ENCODE measurements around the gene FIGNL2. TPM values are rescaled to one million over a fixed set of nuclear protein-coding genes. Genes with fewer than 3 reads are reported as not detected.

Gene FIGNL2, protein sequence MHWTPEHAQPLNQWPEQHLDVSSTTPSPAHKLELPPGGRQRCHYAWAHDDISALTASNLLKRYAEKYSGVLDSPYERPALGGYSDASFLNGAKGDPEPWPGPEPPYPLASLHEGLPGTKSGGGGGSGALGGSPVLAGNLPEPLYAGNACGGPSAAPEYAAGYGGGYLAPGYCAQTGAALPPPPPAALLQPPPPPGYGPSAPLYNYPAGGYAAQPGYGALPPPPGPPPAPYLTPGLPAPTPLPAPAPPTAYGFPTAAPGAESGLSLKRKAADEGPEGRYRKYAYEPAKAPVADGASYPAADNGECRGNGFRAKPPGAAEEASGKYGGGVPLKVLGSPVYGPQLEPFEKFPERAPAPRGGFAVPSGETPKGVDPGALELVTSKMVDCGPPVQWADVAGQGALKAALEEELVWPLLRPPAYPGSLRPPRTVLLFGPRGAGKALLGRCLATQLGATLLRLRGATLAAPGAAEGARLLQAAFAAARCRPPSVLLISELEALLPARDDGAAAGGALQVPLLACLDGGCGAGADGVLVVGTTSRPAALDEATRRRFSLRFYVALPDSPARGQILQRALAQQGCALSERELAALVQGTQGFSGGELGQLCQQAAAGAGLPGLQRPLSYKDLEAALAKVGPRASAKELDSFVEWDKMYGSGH
- 0.32 and 0.76 TPM in 2 replicates for total RNA-seq (2014; rRNA removed; shearing (Covaris generic))
- polyA plus RNA-seq (2016; fragmentation: Nextera tagmentation; extraction: Ambion mirVana): 0.13 and 0.23 TPM in 2 replicates

DNA sequence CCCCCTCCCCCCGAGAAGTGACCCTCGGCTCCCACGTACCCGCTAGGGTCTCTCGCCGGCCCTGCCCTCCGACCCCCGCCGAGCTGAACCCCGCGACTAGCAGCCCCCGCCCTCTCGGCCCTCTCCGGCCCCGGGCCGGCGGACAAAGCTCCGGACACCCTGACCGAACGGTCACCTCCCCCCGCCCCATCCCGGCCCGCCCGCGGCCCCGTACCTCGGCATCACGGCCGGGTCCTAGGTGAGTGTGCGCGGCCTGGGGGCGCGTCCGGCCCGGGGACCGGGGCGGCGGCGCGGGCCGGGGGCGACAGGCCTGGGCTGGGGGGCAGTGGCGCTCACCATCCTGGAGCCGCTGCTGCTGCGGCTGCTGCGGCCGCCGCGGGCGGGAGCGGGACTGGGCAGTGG lies at the start of gene FIGNL2:
FIGNL2 (minus strand) TSS at position 393 of the 402 bp plus-strand sequence. CDS start 26,305 bp downstream, outside the sequence.
- no peak for DNase-seq
- Histone ChIP-seq H3K4me3 (peak within 1 kb of the TSS; percentile 42; the same call in 1 of the 2 replicates), H3K9ac (no peak within 1 kb of the TSS), H3K27me3 (replicated peaks; ENCODE audit: insufficient read depth) (peaks cover 48% of the 10 kb centered on the region), H4K20me1 (ENCODE audit: insufficient read depth) (no peaks in the 10 kb centered on the region), H3K4me1 (ENCODE audit: insufficient read depth) (no peaks in the 10 kb centered on the region; the same call in 1 of the 2 replicates), H3K9me3 (ENCODE audit: low read depth) (no peaks in the 10 kb centered on the region), H2AFZ (peak within 1 kb of the TSS; percentile 49; the same call in 1 of the 2 replicates), H3K36me3 (ENCODE audit: low read depth) (no peaks in the 10 kb centered on the region), H3K9me2 (ENCODE audit: insufficient read depth) (no peaks in the 10 kb centered on the region), H3F3A (ENCODE audit: insufficient read depth) (no peaks in the 10 kb centered on the region), H3K4me2 (ENCODE audit: unreplicated experiment) (peak within 1 kb of the TSS; percentile 22), H3K27ac (no peak within 1 kb of the TSS), H3K79me2 (ENCODE audit: insufficient read depth) (no peaks in the 10 kb centered on the region)
- WGBS, 2 experiments (ENCODE audit: low coverage in 1 of 2, low lambda C conversion rate in 2 of 2, missing lambda C conversion rate in 2 of 2): 3% methylated on average over 40 of the region's 51 CpGs; no CpG with 5 or more reads in 1 of the 2 experiments
- TF ChIP-seq EZH2phosphoT487 (IDR thresholded peaks at IDR 0.05; ENCODE audit: insufficient read depth, low read depth) (no peak), EZH2 (IDR thresholded peaks at IDR 0.05; ENCODE audit: insufficient read depth, poor library complexity, severe bottlenecking) (peak; percentile 39)
- in situ Hi-C loops (cut with MboI): no loop called here

DNA sequence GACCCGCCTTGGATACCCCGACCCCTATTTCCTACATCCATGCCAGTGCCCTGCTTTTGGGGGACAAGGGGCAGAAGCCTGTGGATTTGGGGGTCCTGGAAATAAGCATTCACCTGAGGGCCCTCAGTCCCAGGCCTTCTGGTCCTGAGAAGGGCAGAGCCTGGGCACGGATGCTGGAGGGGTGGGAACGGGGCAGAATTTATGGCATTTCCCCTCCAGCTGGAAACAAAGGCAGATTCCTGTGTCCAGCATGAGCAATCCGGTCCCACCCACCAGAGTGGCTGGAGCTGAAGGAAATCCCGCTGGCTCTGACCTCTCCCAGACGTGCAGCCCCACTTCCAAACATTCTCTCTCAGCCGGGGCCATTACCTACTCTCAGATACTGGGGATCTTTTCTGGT lies 48.7 kb upstream of the FIGNL2 start:
- peak overlapping the region; percentile 9; the same call in 1 of the 2 replicates for H3K27ac ChIP-seq
- H3K9ac ChIP-seq: no peak overlapping the region
- DNase-seq: peak; percentile 60
- no peak overlapping the region for H3K4me3 ChIP-seq
- TF ChIP-seq EZH2 (IDR thresholded peaks at IDR 0.05; ENCODE audit: insufficient read depth, poor library complexity, severe bottlenecking) (no peak), EZH2phosphoT487 (IDR thresholded peaks at IDR 0.05; ENCODE audit: insufficient read depth, low read depth) (no peak)
- no peaks in the 10 kb centered on the region for H3K9me3 ChIP-seq (ENCODE audit: low read depth)
- peak overlapping the region; percentile 62 for H3K4me2 ChIP-seq (ENCODE audit: unreplicated experiment)
- no peaks in the 10 kb centered on the region for H3K36me3 ChIP-seq (ENCODE audit: low read depth)
- peak overlapping the region; percentile 68 for H2AFZ ChIP-seq
- H3K9me2 ChIP-seq (ENCODE audit: insufficient read depth): no peaks in the 10 kb centered on the region
- no peaks in the 10 kb centered on the region for H3K79me2 ChIP-seq (ENCODE audit: insufficient read depth)
- WGBS, 2 experiments (ENCODE audit: low coverage in 1 of 2, low lambda C conversion rate in 2 of 2, missing lambda C conversion rate in 2 of 2): 33 to 36% methylated on average over 8 of the region's 8 CpGs
- no peaks in the 10 kb centered on the region for H4K20me1 ChIP-seq (ENCODE audit: insufficient read depth)
- H3F3A ChIP-seq (ENCODE audit: insufficient read depth): no peaks in the 10 kb centered on the region
- H3K27me3 ChIP-seq (replicated peaks; ENCODE audit: insufficient read depth): no peaks in the 10 kb centered on the region
- in situ Hi-C loops (cut with MboI): no loop called here
- H3K4me1 ChIP-seq (ENCODE audit: insufficient read depth): peaks cover 23% of the 10 kb centered on the region

- no peak for DNase-seq
- TF ChIP-seq EZH2 (IDR thresholded peaks at IDR 0.05; ENCODE audit: insufficient read depth, poor library complexity, severe bottlenecking) (no peak), EZH2phosphoT487 (IDR thresholded peaks at IDR 0.05; ENCODE audit: insufficient read depth, low read depth) (no peak)
Observed at GRCh38 chr12:51896236-51896635, 47.7 kb upstream of the FIGNL2 start.

GRCh38 chr12:51895378-51896135 lies 47.0 kb upstream of the FIGNL2 start:
- Histone ChIP-seq H4K20me1 (ENCODE audit: insufficient read depth) (no peaks in the 10 kb centered on the region), H3K9me3 (ENCODE audit: low read depth) (no peaks in the 10 kb centered on the region), H3F3A (ENCODE audit: insufficient read depth) (no peaks in the 10 kb centered on the region), H3K9ac (no peak overlapping the region), H3K27me3 (replicated peaks; ENCODE audit: insufficient read depth) (no peaks in the 10 kb centered on the region), H3K36me3 (ENCODE audit: low read depth) (no peaks in the 10 kb centered on the region), H2AFZ (peak overlapping the region; percentile 69), H3K4me2 (ENCODE audit: unreplicated experiment) (peak overlapping the region; percentile 25), H3K4me1 (ENCODE audit: insufficient read depth) (peaks cover 23% of the 10 kb centered on the region), H3K27ac (peak overlapping the region; percentile 33; the same call in 1 of the 2 replicates), H3K79me2 (ENCODE audit: insufficient read depth) (no peaks in the 10 kb centered on the region), H3K9me2 (ENCODE audit: insufficient read depth) (no peaks in the 10 kb centered on the region), H3K4me3 (no peak overlapping the region)
- DNase-seq: peak; percentile 72
- 62 to 72% methylated on average over 8 of the region's 8 CpGs for whole genome bisulfite sequencing, 2 experiments (ENCODE audit: low coverage in 1 of 2, low lambda C conversion rate in 2 of 2, missing lambda C conversion rate in 2 of 2)
- in situ Hi-C loops (cut with MboI): no loop called here
- TF ChIP-seq EZH2phosphoT487 (IDR thresholded peaks at IDR 0.05; ENCODE audit: insufficient read depth, low read depth) (no peak), EZH2 (IDR thresholded peaks at IDR 0.05; ENCODE audit: insufficient read depth, poor library complexity, severe bottlenecking) (no peak)

More at GRCh38 chr12:51896236-51896635, 47.7 kb upstream of the FIGNL2 start:
- in situ Hi-C loops (cut with MboI): no loop called here
- Histone ChIP-seq H3K4me3 (no peak overlapping the region), H4K20me1 (ENCODE audit: insufficient read depth) (no peaks in the 10 kb centered on the region), H2AFZ (no peak overlapping the region), H3K9me2 (ENCODE audit: insufficient read depth) (no peaks in the 10 kb centered on the region), H3K9me3 (ENCODE audit: low read depth) (no peaks in the 10 kb centered on the region), H3K27me3 (replicated peaks; ENCODE audit: insufficient read depth) (no peaks in the 10 kb centered on the region), H3K4me2 (ENCODE audit: unreplicated experiment) (no peak overlapping the region), H3K9ac (no peak overlapping the region), H3K36me3 (ENCODE audit: low read depth) (no peaks in the 10 kb centered on the region), H3K27ac (no peak overlapping the region), H3F3A (ENCODE audit: insufficient read depth) (no peaks in the 10 kb centered on the region), H3K79me2 (ENCODE audit: insufficient read depth) (no peaks in the 10 kb centered on the region), H3K4me1 (ENCODE audit: insufficient read depth) (peaks cover 23% of the 10 kb centered on the region)
- WGBS, 2 experiments (ENCODE audit: low coverage in 1 of 2, low lambda C conversion rate in 2 of 2, missing lambda C conversion rate in 2 of 2): 79 to 81% methylated on average over 3 of the region's 3 CpGs
